Measurements from ENCODE around the gene DGLUCY.
"Not testable (repeated sequence)": the region's sequence is repeated elsewhere in the genome, so short reads cannot be mapped to it uniquely, and the experiment has no call there.

Gene DGLUCY

DNA sequence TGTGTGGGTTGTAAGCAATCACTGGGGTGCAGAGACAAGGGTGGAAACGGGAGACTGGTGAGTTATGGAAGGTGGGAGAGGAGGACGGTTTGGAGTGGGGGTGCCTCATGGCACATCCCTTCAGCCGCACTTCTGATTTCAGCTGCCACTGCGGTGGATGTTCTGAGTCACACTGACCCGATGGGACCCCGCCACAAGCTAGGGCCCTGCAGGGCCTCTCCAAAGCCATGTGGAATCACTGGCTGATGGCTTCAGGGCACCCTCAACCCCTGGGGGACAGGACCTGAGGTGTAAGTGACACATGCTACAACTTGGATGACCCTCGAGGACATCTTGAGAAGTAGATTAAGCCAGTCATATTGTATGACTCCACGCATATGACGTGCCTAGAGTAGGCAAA, 77.0 kb downstream of the DGLUCY start:
- Histone ChIP-seq H3K27me3 (ENCODE audit: control insufficient read depth in 5 of 5, insufficient read depth in 4 of 5, low read length in 5 of 5) (no peaks in the 10 kb centered on the region), H3K9ac (ENCODE audit: low read length in 5 of 5) (no peak overlapping the region), H3K4me3 (ENCODE audit: low read depth in 1 of 5, low read length in 5 of 5) (no peak overlapping the region), H3K36me3 (ENCODE audit: control insufficient read depth in 5 of 5, insufficient read depth in 5 of 5, low read length in 5 of 5) (peaks cover 3 to 88% (median 71%) of the 10 kb centered on the region in 5 donors), H3K27ac (ENCODE audit: low read depth, low read length) (no peak overlapping the region), H3K9me3 (ENCODE audit: control insufficient read depth in 5 of 5, low read length in 5 of 5) (no peaks in the 10 kb centered on the region), H3K4me1 (ENCODE audit: control insufficient read depth in 5 of 5, insufficient read depth in 5 of 5, low read length in 5 of 5) (no peaks in the 10 kb centered on the region)

DNA sequence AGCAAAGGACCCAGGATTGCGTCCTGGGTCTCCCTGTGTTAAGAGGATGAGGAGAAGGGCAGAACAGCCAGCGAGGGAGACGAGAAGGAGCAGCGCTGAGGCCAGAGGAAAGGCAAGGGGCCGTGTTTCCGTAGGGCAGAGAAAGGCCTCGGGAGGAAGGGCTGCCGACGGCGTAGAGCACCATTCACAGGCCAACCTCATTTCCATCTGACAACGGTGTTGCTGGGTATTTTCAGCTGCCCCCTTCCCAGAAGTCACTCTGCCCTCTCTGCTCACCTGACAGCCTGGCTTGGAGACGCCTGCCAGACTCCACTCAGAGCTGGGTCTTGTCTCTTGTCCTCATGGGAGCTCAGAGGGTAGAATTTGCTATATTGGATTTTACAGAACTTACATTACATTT, 79.2 kb downstream of the DGLUCY start:
- H3K27me3 ChIP-seq (ENCODE audit: control insufficient read depth in 5 of 5, insufficient read depth in 4 of 5, low read length in 5 of 5), result no peaks in the 10 kb centered on the region
- H3K4me1 ChIP-seq (ENCODE audit: control insufficient read depth in 5 of 5, insufficient read depth in 5 of 5, low read length in 5 of 5), result no peaks in the 10 kb centered on the region
- no peak overlapping the region for H3K27ac ChIP-seq (ENCODE audit: low read depth, low read length)
- H3K9ac ChIP-seq (ENCODE audit: low read length in 5 of 5), result no peak overlapping the region
- peaks cover 14 to 88% (median 72%) of the 10 kb centered on the region in 5 donors for H3K36me3 ChIP-seq (ENCODE audit: control insufficient read depth in 5 of 5, insufficient read depth in 5 of 5, low read length in 5 of 5)
- H3K4me3 ChIP-seq (ENCODE audit: low read depth in 1 of 5, low read length in 5 of 5), result no peak overlapping the region
- no peaks in the 10 kb centered on the region for H3K9me3 ChIP-seq (ENCODE audit: control insufficient read depth in 5 of 5, low read length in 5 of 5)

DNA sequence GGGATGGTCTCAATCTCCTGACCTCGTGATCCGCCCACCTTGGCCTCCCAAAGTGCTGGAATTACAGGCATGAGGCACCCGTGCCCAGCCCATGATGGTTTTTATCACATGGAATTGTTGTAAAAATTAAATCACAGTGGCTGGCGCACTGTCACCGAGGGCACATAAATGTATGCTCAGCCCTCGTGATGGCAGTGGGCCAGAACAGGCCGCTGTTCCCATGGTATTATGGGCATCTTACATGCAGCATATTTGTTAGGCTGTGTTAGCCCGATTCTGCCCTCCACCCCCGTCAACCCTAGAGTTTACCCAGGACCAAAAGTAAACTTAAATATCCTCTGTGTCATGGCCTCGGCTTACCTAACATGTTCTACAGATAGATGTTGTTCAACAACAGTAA, 82.0 kb downstream of the DGLUCY start:
- Histone ChIP-seq H3K27ac (ENCODE audit: low read depth, low read length) (no peak overlapping the region), H3K27me3 (ENCODE audit: control insufficient read depth in 5 of 5, insufficient read depth in 4 of 5, low read length in 5 of 5) (no peaks in the 10 kb centered on the region), H3K36me3 (ENCODE audit: control insufficient read depth in 5 of 5, insufficient read depth in 5 of 5, low read length in 5 of 5) (peaks cover 14 to 88% (median 66%) of the 10 kb centered on the region in 5 donors), H3K9ac (ENCODE audit: low read length in 5 of 5) (no peak overlapping the region), H3K9me3 (ENCODE audit: control insufficient read depth in 5 of 5, low read length in 5 of 5) (no peaks in the 10 kb centered on the region), H3K4me1 (ENCODE audit: control insufficient read depth in 5 of 5, insufficient read depth in 5 of 5, low read length in 5 of 5) (no peaks in the 10 kb centered on the region), H3K4me3 (ENCODE audit: low read depth in 1 of 5, low read length in 5 of 5) (no peak overlapping the region)

DNA sequence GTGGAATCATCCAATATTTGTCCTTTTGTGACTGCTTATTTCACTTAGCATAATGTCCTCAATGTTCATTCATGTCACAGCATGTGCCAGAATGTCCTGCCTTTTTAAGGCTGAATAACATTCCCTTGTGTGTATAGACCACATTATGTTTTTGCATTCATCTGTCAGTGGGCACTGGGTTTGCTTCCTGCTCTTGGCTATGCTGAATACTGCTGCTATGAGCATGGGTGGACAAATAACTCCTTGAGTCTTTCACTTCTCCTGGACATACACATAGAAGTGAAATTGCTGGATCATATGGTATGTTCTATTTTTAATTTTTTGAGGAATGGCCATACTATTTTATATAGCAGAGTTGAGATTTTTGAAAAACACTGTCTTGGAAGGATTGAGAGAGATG, 83.8 kb downstream of the DGLUCY start:
- no peak overlapping the region for H3K9ac ChIP-seq (ENCODE audit: low read length in 5 of 5)
- H3K36me3 ChIP-seq (ENCODE audit: control insufficient read depth in 5 of 5, insufficient read depth in 5 of 5, low read length in 5 of 5), result peaks cover 14 to 84% (median 52%) of the 10 kb centered on the region in 5 donors
- peaks cover 0 to 7% (median 7%) of the 10 kb centered on the region in 5 donors for H3K4me1 ChIP-seq (ENCODE audit: control insufficient read depth in 5 of 5, insufficient read depth in 5 of 5, low read length in 5 of 5)
- H3K4me3 ChIP-seq (ENCODE audit: low read depth in 1 of 5, low read length in 5 of 5), result no peak overlapping the region
- H3K27ac ChIP-seq (ENCODE audit: low read depth, low read length), result no peak overlapping the region
- H3K9me3 ChIP-seq (ENCODE audit: control insufficient read depth in 5 of 5, low read length in 5 of 5), result no peaks in the 10 kb centered on the region
- H3K27me3 ChIP-seq (ENCODE audit: control insufficient read depth in 5 of 5, insufficient read depth in 4 of 5, low read length in 5 of 5), result no peaks in the 10 kb centered on the region

DNA sequence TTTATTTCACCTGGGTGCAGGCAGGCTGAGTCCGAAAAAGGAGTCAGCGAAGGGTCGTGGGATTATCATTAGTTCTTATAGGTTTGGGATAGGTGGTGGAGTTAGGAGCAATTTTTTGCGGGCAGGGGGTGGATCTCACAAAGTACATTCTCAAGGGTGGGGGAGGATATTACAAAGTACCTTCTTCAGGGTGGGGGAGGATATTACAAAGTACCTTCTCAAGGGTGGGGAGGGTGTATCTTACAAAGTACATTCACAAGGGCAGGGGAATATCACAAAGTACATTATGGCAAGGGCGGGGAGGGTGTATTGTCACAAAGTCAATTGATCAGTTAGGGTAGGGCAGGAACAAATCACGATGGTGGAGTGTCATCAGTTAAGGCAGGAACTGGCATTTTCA, 86.9 kb downstream of the DGLUCY start:
- Histone ChIP-seq H3K36me3 (ENCODE audit: control insufficient read depth in 5 of 5, insufficient read depth in 5 of 5, low read length in 5 of 5) (peaks cover 19 to 91% (median 64%) of the 10 kb centered on the region in 5 donors), H3K4me1 (ENCODE audit: control insufficient read depth in 5 of 5, insufficient read depth in 5 of 5, low read length in 5 of 5) (peaks cover 0 to 12% (median 9%) of the 10 kb centered on the region in 5 donors)
- not testable (repeated sequence) for H3K27ac ChIP-seq (ENCODE audit: low read depth, low read length); H3K9me3 ChIP-seq (ENCODE audit: control insufficient read depth in 5 of 5, low read length in 5 of 5); H3K27me3 ChIP-seq (ENCODE audit: control insufficient read depth in 5 of 5, insufficient read depth in 4 of 5, low read length in 5 of 5); H3K4me3 ChIP-seq (ENCODE audit: low read depth in 1 of 5, low read length in 5 of 5); H3K9ac ChIP-seq (ENCODE audit: low read length in 5 of 5)

DNA sequence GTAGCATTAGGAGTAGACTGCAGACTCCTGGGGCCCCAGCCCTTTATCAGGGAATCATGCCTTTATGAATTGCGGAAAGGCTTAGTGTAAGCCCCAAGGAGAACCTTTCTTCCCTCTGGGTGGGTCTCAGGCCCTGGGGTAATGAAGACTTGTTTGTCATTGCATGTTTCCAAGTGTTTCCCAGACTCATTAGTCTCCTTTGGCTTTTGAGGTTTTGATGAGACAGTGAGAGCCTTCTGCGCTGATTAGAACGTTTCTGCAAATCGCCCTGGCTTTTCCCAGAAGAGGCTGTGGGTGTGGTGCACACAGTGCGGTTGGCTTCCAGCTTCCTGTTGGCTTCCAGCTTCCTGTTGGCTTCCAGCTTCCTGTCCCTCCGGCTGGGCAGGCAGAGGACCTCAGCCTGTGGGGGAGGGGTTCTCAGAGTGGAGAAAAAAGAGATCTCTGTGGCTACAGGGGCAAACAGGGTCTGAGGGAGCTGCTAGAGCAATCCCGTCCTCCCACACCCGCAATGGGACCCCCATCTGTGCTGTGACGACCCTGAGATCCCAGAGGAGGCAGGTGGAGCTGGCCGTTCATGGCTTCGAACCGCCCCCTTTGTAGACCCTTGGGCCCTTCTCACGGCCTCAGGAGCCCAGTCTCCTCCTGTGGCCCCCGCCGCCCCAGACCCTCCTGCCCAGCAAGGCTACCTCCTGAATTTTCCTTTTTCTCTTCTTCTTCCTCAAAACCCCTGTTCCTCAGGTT, 88.5 kb downstream of the DGLUCY start:
- Histone ChIP-seq H3K9ac (ENCODE audit: low read length in 5 of 5) (peak overlapping the region in 2 of 5 donors; percentile 7 to 30), H3K36me3 (ENCODE audit: control insufficient read depth in 5 of 5, insufficient read depth in 5 of 5, low read length in 5 of 5) (peaks cover 12 to 87% (median 60%) of the 10 kb centered on the region in 5 donors), H3K27me3 (ENCODE audit: control insufficient read depth in 5 of 5, insufficient read depth in 4 of 5, low read length in 5 of 5) (no peaks in the 10 kb centered on the region), H3K27ac (ENCODE audit: low read depth, low read length) (no peak overlapping the region), H3K9me3 (ENCODE audit: control insufficient read depth in 5 of 5, low read length in 5 of 5) (no peaks in the 10 kb centered on the region), H3K4me1 (ENCODE audit: control insufficient read depth in 5 of 5, insufficient read depth in 5 of 5, low read length in 5 of 5) (peaks cover 0 to 12% (median 9%) of the 10 kb centered on the region in 5 donors), H3K4me3 (ENCODE audit: low read depth in 1 of 5, low read length in 5 of 5) (peak overlapping the region in 3 of 5 donors; percentile 25 to 37 (median 29))

DNA sequence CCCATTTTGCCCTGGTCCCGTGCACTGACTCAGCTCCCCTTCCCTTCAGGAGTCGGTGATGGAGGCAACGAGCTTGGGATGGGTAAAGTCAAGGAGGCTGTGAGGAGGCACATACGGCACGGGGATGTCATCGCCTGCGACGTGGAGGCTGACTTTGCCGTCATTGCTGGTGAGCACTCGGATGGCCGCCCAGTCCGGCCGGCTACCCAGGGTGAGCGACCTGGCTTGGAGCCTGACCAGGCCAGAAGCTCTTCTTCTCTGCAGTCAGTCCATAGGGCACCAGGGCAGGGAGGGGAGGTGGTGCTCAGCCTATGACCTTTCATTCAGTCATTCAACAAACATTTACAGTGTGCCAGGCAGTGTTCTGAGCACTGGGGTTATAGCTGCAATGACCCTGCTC, 90.8 kb downstream of the DGLUCY start:
- Histone ChIP-seq H3K36me3 (ENCODE audit: control insufficient read depth in 5 of 5, insufficient read depth in 5 of 5, low read length in 5 of 5) (peaks cover 8 to 82% (median 48%) of the 10 kb centered on the region in 5 donors), H3K4me3 (ENCODE audit: low read depth in 1 of 5, low read length in 5 of 5) (no peak overlapping the region), H3K9ac (ENCODE audit: low read length in 5 of 5) (no peak overlapping the region), H3K27ac (ENCODE audit: low read depth, low read length) (no peak overlapping the region), H3K4me1 (ENCODE audit: control insufficient read depth in 5 of 5, insufficient read depth in 5 of 5, low read length in 5 of 5) (peaks cover 0 to 12% (median 9%) of the 10 kb centered on the region in 5 donors), H3K9me3 (ENCODE audit: control insufficient read depth in 5 of 5, low read length in 5 of 5) (no peaks in the 10 kb centered on the region), H3K27me3 (ENCODE audit: control insufficient read depth in 5 of 5, insufficient read depth in 4 of 5, low read length in 5 of 5) (no peaks in the 10 kb centered on the region)

DNA sequence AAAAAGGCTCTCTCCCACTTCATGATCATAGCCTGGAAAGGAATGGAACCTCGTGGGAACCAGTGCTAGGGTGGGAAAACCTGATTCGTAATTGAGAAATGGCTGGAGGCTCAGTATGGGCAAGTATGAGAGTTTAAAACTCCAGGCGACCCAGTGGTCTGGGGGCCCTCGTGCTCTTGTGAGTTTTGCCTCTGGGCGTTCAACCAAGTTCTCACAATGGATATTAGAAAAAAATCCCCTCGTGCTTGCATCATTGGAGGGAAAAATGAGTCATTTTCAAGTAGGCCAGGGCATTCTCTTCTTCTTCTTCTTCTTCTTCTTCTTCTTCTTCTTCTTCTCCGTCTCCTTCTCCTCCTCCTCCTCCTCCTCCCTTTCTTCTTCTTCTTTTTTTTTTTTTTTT, 91.6 kb downstream of the DGLUCY start:
- Histone ChIP-seq H3K9me3 (ENCODE audit: control insufficient read depth in 5 of 5, low read length in 5 of 5) (no peaks in the 10 kb centered on the region), H3K36me3 (ENCODE audit: control insufficient read depth in 5 of 5, insufficient read depth in 5 of 5, low read length in 5 of 5) (peaks cover 8 to 81% (median 49%) of the 10 kb centered on the region in 5 donors), H3K27me3 (ENCODE audit: control insufficient read depth in 5 of 5, insufficient read depth in 4 of 5, low read length in 5 of 5) (no peaks in the 10 kb centered on the region), H3K4me3 (ENCODE audit: low read depth in 1 of 5, low read length in 5 of 5) (no peak overlapping the region), H3K9ac (ENCODE audit: low read length in 5 of 5) (no peak overlapping the region), H3K27ac (ENCODE audit: low read depth, low read length) (no peak overlapping the region), H3K4me1 (ENCODE audit: control insufficient read depth in 5 of 5, insufficient read depth in 5 of 5, low read length in 5 of 5) (peaks cover 0 to 12% (median 9%) of the 10 kb centered on the region in 5 donors)

DNA sequence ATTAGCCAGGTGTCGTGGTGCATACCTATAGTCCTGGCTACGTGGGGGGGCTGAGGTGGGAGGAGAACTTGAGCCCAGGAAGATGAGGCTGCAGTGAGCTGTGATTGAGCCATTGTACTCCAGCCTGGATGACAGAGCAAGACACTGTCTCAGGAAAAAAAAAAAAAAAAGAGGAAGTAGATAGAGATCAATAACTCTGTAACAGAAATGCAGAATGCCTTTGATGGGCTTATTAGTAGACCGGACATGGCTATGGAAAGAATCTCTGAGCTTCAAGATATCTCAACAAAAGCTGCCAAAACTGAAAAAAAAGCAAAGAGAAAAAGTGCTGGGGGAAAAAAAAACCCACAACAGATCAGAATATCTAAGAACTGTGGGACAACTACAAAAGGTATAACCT, 93.1 kb downstream of the DGLUCY start:
- no peaks in the 10 kb centered on the region for H3K27me3 ChIP-seq (ENCODE audit: control insufficient read depth in 5 of 5, insufficient read depth in 4 of 5, low read length in 5 of 5)
- H3K9ac ChIP-seq (ENCODE audit: low read length in 5 of 5), result no peak overlapping the region
- H3K9me3 ChIP-seq (ENCODE audit: control insufficient read depth in 5 of 5, low read length in 5 of 5), result peaks cover 0 to 3% (median 0%) of the 10 kb centered on the region in 5 donors
- no peak overlapping the region for H3K27ac ChIP-seq (ENCODE audit: low read depth, low read length)
- H3K4me3 ChIP-seq (ENCODE audit: low read depth in 1 of 5, low read length in 5 of 5), result no peak overlapping the region
- H3K36me3 ChIP-seq (ENCODE audit: control insufficient read depth in 5 of 5, insufficient read depth in 5 of 5, low read length in 5 of 5), result peaks cover 18 to 86% (median 54%) of the 10 kb centered on the region in 5 donors
- peaks cover 0 to 11% (median 8%) of the 10 kb centered on the region in 5 donors for H3K4me1 ChIP-seq (ENCODE audit: control insufficient read depth in 5 of 5, insufficient read depth in 5 of 5, low read length in 5 of 5)

DNA sequence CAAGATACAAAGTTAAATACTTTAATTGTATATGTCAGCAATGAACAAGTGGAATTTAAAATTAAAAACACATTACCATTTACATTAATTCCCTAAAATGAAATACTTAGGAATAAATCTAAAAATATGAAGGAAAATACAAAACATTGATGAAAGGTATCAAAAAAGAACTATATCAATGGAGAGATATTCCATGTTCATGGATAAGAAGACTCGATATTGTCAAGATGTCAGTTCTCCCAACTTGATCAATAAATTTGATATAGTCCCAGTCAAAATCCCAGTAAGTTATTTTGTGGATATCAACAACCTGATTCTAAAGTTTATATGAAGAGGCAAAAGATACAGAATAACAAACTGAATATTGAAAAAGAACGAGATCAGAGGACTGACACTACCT, 97.1 kb downstream of the DGLUCY start:
- peaks cover 0 to 3% (median 0%) of the 10 kb centered on the region in 5 donors for H3K9me3 ChIP-seq (ENCODE audit: control insufficient read depth in 5 of 5, low read length in 5 of 5)
- no peaks in the 10 kb centered on the region for H3K27me3 ChIP-seq (ENCODE audit: control insufficient read depth in 5 of 5, insufficient read depth in 4 of 5, low read length in 5 of 5)
- no peak overlapping the region for H3K4me3 ChIP-seq (ENCODE audit: low read depth in 1 of 5, low read length in 5 of 5)
- peaks cover 14 to 69% (median 41%) of the 10 kb centered on the region in 5 donors for H3K36me3 ChIP-seq (ENCODE audit: control insufficient read depth in 5 of 5, insufficient read depth in 5 of 5, low read length in 5 of 5)
- H3K27ac ChIP-seq (ENCODE audit: low read depth, low read length), result no peak overlapping the region
- H3K9ac ChIP-seq (ENCODE audit: low read length in 5 of 5), result no peak overlapping the region
- H3K4me1 ChIP-seq (ENCODE audit: control insufficient read depth in 5 of 5, insufficient read depth in 5 of 5, low read length in 5 of 5), result no peaks in the 10 kb centered on the region

Data from subcutaneous abdominal adipose tissue (tissue), 5 donors.